AG09309 (cell line): Measurements from ENCODE around the gene TBC1D13.
"Not testable (repeated sequence)": the region's sequence is repeated elsewhere in the genome, so short reads cannot be mapped to it uniquely, and the experiment has no call there.

Source experiments
- DNase-seq: peaks from one replicate; pipeline ENCODE4 v3.0.0-alpha.2; 2010; ENCODE audit warnings: low read depth
- H3K4me3 ChIP-seq: 2 replicates; pipeline ENCODE4 v1.5.1; 2011; ENCODE audit warnings: mild to moderate bottlenecking, low read depth, low read length, moderate library complexity; ENCODE audit not compliant: control insufficient read depth
- TF ChIP-seq, protein P1 (sequence below): IDR thresholded peaks from 2 replicates; pipeline ENCODE4 v1.5.1; 2011; ENCODE audit warnings: mild to moderate bottlenecking, low read depth, low read length, inconsistent platforms; ENCODE audit not compliant: insufficient read depth, control insufficient read depth; ENCODE audit errors: missing control alignments

The TBC1D13 gene

DNA sequence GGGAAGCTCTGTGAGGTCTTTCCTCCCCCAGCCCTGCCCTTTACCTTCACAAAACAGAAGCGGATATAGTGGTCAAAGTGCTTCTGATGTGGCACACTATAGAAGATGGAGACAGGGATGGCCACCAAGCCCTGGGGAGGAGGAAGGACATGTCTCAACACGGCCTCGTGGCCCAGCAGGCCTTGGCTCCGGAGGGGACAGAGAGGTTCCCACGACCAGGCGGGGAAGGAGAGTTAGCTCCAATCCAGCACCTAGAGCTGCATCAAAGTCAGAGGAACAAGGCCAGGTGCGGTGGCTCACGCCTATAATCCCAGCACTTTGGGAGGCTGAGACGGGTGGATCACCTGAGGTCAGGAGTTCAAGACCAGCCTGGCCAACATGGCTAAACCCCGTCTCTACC, 46.6 kb downstream of the TBC1D13 start:
- DNase-seq, result no peak
- TF ChIP-seq, protein P1, sequence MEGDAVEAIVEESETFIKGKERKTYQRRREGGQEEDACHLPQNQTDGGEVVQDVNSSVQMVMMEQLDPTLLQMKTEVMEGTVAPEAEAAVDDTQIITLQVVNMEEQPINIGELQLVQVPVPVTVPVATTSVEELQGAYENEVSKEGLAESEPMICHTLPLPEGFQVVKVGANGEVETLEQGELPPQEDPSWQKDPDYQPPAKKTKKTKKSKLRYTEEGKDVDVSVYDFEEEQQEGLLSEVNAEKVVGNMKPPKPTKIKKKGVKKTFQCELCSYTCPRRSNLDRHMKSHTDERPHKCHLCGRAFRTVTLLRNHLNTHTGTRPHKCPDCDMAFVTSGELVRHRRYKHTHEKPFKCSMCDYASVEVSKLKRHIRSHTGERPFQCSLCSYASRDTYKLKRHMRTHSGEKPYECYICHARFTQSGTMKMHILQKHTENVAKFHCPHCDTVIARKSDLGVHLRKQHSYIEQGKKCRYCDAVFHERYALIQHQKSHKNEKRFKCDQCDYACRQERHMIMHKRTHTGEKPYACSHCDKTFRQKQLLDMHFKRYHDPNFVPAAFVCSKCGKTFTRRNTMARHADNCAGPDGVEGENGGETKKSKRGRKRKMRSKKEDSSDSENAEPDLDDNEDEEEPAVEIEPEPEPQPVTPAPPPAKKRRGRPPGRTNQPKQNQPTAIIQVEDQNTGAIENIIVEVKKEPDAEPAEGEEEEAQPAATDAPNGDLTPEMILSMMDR, result no peak
- no peak overlapping the region for H3K4me3 ChIP-seq

DNA sequence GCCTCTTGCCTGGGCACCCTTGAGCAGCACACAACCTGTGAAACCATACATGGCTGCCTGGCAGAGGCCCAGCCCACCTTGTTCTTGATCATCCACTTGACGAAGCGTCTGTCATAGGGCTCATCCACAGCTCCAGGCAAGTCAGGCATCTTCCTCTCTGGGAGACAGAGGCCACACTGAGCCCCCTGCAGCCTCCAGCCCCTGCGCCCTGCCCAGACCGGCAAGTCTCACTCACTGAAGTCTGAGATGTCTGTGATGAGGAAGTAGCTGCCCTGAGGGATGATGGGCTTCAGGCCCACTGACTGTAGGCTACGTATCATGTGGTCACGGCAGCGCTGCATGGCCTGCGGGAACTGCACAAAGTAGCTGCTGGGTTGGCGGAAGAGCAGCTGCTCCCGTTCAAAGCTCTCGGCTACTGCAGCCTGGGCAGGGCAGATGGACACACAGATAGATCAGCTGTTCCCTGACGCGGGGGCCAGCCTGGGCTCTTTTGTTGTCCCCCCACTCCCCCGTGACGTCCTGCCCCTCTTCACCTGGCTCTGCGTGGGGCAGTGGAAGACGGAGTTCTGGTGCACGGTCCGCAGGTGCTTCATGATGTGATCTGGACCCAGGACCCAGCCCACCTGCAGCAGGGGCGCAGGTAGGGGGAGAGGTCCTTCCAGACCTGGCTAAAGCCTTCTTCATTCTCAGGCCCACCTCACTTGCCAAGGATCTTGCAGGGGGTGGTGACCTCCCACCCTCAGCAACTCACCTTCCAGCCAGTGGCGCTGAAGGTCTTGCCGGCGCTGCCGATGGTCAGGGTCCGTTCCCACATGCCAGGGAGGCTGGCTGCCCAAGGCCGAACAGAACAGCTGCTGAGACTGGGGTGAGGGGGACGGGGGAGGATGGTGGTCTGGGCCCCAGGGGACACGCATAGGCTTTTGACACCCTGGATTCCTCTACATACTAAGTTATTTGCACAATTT, 48.5 kb downstream of the TBC1D13 start:
- TF ChIP-seq, protein P1, result no peak
- H3K4me3 ChIP-seq, result no peak overlapping the region
- DNase-seq, result no peak

DNA sequence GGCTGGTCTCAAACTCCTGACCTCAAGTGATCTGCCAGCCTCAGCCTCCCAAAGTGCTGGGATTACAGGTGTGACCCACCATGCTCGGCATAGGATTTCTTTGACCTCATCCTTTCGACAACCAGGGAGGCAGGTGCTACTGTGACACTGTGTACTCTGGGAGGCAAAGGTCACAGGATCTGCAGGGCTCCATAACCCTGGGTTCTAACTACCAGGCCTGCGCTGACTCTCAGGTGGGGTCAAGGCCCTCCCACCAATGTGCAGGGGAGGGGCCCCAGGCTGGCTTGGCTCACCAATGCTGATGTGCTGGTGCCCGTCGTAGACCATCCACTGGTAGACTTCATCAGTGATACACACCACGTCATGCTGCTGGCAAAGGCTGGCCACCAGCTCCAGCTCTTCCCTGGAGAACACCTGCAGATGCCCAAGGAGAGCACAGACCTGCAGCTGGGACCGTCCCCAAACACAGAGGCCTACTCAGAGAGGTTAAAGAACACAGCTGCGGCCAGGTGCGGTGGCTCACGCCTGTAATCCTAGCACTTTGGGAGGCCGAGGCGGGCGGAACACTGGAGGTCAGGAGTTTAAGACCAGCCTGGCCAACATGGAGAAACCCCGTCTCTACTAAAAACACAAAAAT, 49.6 kb downstream of the TBC1D13 start:
- no peak overlapping the region for H3K4me3 ChIP-seq
- no peak for DNase-seq
- TF ChIP-seq, protein P1, result no peak

DNA sequence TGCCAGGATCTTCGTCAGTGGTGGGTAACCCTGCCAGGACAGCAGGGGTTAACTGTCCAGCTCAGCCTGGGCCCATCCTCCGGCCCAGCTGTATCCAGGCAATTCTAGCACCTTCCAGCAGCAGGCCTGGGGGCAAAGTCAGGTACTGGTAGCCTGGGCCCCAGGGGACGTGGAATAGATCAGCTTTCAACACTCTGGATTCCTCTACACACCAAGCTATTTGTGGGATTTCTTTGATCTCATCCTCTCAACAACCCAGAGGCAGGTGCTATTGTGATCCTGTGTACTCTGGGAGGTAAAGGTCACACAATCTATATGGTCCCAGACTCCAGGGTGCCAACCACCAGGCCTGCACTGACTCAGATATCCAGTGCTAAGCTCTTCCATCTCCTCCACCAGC, 51.3 kb downstream of the TBC1D13 start:
- no peak overlapping the region for H3K4me3 ChIP-seq
- TF ChIP-seq, protein P1, result no peak
- DNase-seq, result no peak

DNA sequence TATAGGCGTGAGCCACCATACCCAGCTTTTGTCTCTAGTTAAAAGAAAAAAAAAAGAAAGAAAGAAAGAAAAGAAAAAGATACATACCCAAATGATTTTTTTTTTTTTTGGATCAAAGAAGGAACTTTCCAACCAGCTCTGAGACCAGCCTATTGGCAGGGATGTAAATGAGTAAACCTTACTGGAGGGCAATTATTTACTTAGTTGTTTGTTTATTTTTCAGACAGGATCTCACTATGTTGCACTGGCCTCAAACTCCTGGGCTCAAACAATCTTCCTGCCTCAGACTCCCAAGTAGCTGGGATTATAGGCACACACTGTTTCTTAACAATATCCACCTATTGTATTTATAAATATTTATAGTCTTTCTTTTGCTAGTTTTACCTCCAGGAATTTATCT, 53.5 kb downstream of the TBC1D13 start:
- TF ChIP-seq, protein P1, result no peak
- H3K4me3 ChIP-seq, result no peak overlapping the region
- no peak for DNase-seq

DNA sequence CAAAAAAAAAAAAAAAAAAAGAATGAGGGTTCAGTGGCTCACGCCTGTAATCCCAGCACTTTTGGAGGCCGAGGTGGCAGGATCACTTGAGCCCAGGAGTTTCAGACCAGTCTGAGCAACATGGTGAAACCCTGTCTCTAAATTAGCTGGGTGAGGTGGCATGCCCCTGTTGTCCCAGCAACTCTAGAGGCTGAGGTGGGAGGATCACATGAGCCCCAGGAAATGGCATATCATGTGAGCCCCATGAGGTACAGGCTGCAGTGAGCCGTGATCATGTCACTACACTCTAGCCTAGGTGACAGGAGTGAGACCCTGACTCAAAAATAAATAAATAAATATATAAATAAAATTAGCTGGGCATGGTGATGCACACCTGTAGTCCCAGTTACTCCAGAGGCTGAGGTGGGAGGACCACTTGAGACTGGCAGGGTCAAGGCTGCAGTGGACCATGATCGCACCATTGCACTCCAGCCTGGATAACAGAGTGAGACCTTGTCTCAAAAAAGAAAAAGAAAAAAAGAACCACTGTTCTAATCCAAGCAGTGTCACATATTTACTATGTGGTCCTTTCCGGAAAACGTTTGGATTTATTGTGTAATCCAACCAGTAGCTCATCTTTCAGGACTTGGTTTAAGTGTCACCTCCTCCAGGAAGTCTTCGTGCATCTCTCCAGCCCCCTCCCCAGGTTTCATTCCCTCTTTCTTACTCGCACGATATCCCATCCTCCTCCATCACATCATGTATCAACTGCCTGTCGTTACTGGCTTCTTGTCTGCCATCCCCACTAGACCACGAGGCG, 54.8 kb downstream of the TBC1D13 start:
- H3K4me3 ChIP-seq, result no peak overlapping the region
- TF ChIP-seq, protein P1, result no peak
- DNase-seq, result no peak

DNA sequence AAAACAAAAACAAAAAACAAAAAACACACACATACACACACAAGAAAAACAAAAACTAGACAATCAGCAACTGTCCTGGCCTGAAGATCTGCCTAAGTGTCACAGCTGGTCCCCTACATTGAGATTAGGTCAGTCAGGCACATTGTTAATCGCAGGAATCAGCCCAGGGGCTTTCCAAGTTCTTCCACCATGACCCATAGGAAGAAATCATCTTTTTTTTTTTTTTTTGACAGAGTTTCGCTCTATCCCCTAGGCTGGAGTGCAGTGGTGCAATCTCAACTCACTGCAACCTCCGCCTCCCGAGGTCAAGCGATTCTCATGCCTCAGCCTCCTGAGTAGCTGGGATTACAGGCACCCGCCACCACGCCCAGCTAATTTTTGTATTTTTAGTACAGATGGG, 56.1 kb downstream of the TBC1D13 start:
- not testable (repeated sequence) for DNase-seq, H3K4me3 ChIP-seq
